ENCODE results near the gene SV2C. TPM values are rescaled to one million over a fixed set of nuclear protein-coding genes. Genes with fewer than 3 reads are reported as not detected.

The SV2C gene
- total RNA-seq, 1 experiment from 2014 or later = 0.09 TPM

DNA sequence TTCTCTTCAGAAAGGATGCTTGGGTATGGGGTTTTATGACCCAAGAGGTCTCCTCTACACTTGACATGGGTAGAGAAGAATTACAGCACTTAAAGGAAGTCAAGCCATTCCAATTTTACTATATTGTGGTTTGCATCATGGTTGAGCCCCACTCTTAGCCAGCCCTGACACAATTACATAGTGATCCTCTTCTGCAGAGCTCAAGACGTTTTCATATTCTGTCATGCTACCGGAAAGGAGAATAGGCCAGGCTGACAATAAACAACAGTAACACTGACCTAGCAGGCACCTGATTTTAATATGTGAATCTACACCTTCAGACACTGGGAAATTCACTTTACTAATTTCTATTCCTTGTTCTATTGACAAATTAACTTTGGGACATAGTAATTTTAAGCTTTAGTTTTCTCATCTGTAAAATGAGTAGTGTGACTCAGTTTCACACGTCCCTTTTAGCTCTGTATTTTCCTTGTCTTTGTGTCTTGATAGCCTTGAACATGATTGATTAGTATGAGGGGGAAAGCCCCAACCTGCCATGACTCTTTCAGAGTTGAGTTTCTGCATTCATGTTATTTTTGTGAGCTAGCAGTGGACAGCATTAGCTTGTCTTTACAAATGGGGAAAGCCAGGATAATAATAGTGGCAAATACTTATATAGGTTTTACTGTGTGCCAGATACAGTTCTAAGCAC is 83.8 kb downstream of the SV2C start (continued):
- TF ChIP-seq, protein P1, sequence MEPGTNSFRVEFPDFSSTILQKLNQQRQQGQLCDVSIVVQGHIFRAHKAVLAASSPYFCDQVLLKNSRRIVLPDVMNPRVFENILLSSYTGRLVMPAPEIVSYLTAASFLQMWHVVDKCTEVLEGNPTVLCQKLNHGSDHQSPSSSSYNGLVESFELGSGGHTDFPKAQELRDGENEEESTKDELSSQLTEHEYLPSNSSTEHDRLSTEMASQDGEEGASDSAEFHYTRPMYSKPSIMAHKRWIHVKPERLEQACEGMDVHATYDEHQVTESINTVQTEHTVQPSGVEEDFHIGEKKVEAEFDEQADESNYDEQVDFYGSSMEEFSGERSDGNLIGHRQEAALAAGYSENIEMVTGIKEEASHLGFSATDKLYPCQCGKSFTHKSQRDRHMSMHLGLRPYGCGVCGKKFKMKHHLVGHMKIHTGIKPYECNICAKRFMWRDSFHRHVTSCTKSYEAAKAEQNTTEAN (CRISPR knock-in tag; IDR thresholded peaks at IDR 0.05) = no peak
- TF ChIP-seq ATF1 (CRISPR knock-in tag; IDR thresholded peaks at IDR 0.05) (no peak), KAT7 (CRISPR knock-in tag; IDR thresholded peaks at IDR 0.05; ENCODE audit: borderline replicate concordance) (no peak)
- TF ChIP-seq, protein P2, sequence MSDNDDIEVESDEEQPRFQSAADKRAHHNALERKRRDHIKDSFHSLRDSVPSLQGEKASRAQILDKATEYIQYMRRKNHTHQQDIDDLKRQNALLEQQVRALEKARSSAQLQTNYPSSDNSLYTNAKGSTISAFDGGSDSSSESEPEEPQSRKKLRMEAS (CRISPR knock-in tag; IDR thresholded peaks at IDR 0.05) = no peak

DNA sequence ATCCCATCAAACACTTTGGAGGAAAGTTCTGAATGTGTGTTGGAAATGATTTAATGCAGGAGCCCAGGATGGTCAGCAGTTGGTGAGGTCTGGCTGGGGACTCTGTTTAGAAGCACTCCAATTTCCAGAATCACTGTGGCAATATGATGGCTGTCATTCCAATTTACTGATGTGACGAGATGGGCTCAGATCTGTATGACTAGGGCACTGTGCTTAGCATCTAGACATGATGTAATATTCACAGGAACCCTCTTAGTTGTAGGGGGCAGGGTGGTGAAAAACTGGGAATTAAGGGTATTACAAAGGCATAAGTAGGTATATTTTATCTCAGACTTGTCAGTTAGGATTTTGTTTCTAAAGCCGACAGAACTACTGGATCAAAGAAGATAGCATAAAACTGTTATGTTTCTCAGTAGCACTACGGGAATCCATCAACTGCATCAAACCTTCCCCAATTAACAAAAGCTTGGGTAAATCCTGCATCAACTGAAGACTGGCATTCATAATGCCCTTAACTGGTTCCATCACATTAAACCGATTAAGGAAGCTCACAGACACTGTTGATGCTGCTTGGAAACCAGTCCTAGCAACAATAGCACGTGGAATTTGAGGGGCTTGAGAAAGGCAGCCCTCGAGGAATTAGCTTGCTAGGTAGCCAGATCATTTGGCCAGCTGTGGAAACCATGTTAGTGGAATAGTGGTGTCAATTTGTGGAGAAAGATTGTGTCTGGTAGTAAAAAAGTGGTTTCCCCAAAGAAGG is 86.1 kb downstream of the SV2C start:
- ChIA-PET POLR2A (no interaction called here), CTCF (interaction anchor here (1.3 kb wide), 1 partner anchor 40 kb away, joined by 3 read pairs; no protein-coding TSS in a partner anchor)
- DNase-seq (ENCODE audit: low spot score) (no peak), ATAC-seq (no peak)
- peaks cover 13% of the 10 kb centered on the region for H3K9me3 Mint-ChIP-seq
- H3K27me3 Mint-ChIP-seq (ENCODE audit: low read depth) = no peaks in the 10 kb centered on the region
- H3K27ac Mint-ChIP-seq = no peak overlapping the region
- TF ChIP-seq SOX15 (CRISPR knock-in tag; IDR thresholded peaks at IDR 0.05) = no peak
- TF ChIP-seq CBFB (CRISPR knock-in tag; IDR thresholded peaks at IDR 0.05; ENCODE audit: low read depth) = no peak
- no peak for TF ChIP-seq JUN (CRISPR knock-in tag; IDR thresholded peaks at IDR 0.05)
- TF ChIP-seq SP1 (CRISPR knock-in tag; conservative IDR thresholded peaks at IDR 0.05) = no peak
- no peak for TF ChIP-seq FOXP1 (CRISPR knock-in tag; IDR thresholded peaks at IDR 0.05; ENCODE audit: borderline replicate concordance)
- TF ChIP-seq ZNF232 (CRISPR knock-in tag; IDR thresholded peaks at IDR 0.05) = no peak
- TF ChIP-seq, protein P3, sequence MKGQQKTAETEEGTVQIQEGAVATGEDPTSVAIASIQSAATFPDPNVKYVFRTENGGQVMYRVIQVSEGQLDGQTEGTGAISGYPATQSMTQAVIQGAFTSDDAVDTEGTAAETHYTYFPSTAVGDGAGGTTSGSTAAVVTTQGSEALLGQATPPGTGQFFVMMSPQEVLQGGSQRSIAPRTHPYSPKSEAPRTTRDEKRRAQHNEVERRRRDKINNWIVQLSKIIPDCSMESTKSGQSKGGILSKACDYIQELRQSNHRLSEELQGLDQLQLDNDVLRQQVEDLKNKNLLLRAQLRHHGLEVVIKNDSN (CRISPR knock-in tag; IDR thresholded peaks at IDR 0.05) = no peak
- no peak for TF ChIP-seq SMAD3 (CRISPR knock-in tag; IDR thresholded peaks at IDR 0.05; ENCODE audit: borderline replicate concordance)
- TF ChIP-seq NR2C2 (CRISPR knock-in tag; IDR thresholded peaks at IDR 0.05) = no peak
- TF ChIP-seq TEAD4 (CRISPR knock-in tag; IDR thresholded peaks at IDR 0.05) = no peak
- TF ChIP-seq, protein P4, sequence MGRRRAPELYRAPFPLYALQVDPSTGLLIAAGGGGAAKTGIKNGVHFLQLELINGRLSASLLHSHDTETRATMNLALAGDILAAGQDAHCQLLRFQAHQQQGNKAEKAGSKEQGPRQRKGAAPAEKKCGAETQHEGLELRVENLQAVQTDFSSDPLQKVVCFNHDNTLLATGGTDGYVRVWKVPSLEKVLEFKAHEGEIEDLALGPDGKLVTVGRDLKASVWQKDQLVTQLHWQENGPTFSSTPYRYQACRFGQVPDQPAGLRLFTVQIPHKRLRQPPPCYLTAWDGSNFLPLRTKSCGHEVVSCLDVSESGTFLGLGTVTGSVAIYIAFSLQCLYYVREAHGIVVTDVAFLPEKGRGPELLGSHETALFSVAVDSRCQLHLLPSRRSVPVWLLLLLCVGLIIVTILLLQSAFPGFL (CRISPR knock-in tag; IDR thresholded peaks at IDR 0.05; ENCODE audit: borderline replicate concordance) = no peak
- TF ChIP-seq ATF1 (CRISPR knock-in tag; IDR thresholded peaks at IDR 0.05) = no peak
- TF ChIP-seq FOXK1 (CRISPR knock-in tag; IDR thresholded peaks at IDR 0.05) = no peak
- TF ChIP-seq, protein P5, sequence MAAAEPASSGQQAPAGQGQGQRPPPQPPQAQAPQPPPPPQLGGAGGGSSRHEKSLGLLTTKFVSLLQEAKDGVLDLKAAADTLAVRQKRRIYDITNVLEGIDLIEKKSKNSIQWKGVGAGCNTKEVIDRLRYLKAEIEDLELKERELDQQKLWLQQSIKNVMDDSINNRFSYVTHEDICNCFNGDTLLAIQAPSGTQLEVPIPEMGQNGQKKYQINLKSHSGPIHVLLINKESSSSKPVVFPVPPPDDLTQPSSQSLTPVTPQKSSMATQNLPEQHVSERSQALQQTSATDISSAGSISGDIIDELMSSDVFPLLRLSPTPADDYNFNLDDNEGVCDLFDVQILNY (CRISPR knock-in tag; IDR thresholded peaks at IDR 0.05) = no peak
- TF ChIP-seq OVOL2 (CRISPR knock-in tag; IDR thresholded peaks at IDR 0.05; ENCODE audit: borderline replicate concordance) = no peak
- no peaks in the 10 kb centered on the region for H3K4me1 Mint-ChIP-seq
- H3K4me3 Mint-ChIP-seq = no peak overlapping the region
- 0 out of 2 replicates have a peak, but pooled peaks cover 3% of the 10 kb centered on the region for H3K36me3 Mint-ChIP-seq

GRCh38 chr5:76174101-76174500 is 90.9 kb downstream of the SV2C start:
- POLR2A ChIA-PET = no interaction called here
- ATAC-seq = no peak
- TF ChIP-seq NR3C1 (CRISPR knock-in tag; conservative IDR thresholded peaks at IDR 0.05; ENCODE audit: low read depth) = no peak
- no peak for TF ChIP-seq ZNF317 (CRISPR knock-in tag; IDR thresholded peaks at IDR 0.05; ENCODE audit: borderline replicate concordance, low read depth)
- TF ChIP-seq ZNF532 (CRISPR knock-in tag; IDR thresholded peaks at IDR 0.05; ENCODE audit: borderline replicate concordance) = no peak

More at GRCh38 chr5:76174101-76174500, 90.9 kb downstream of the SV2C start:
- Mint-ChIP-seq H3K27ac (no peak overlapping the region), H3K27me3 (ENCODE audit: low read depth) (no peaks in the 10 kb centered on the region), H3K36me3 (0 out of 2 replicates have a peak, but pooled peaks cover 3% of the 10 kb centered on the region), H3K9me3 (peaks cover 6% of the 10 kb centered on the region; the same call in 1 of the 2 replicates), H3K4me1 (peaks cover 14% of the 10 kb centered on the region), H3K4me3 (no peak overlapping the region)
- DNase-seq (ENCODE audit: low spot score) = no peak
- CTCF ChIA-PET = interaction anchor here (1.2 to 2.8 kb wide), 9 partner anchors 8 to 288 kb away, joined by 6 to 60 read pairs (median 31); no protein-coding TSS in a partner anchor
